HepG2 (cell line): ENCODE measurements around the gene MYO1B. TPM values are rescaled to one million over a fixed set of nuclear protein-coding genes. Genes with fewer than 3 reads are reported as not detected.

ENCODE experiments used
- ATAC-seq: fragments of 200-7000 bp; cut with Tn5 transposase; 3 replicates; pipeline ENCODE4 v1.9.1; 2020; ENCODE audit warnings: mild to moderate bottlenecking, moderate library complexity
- BruUV-seq: library from RNA; stranded (reverse); fragments of 400-500 nt; replicated peaks from 2 replicates; lab custom pipeline; 2021; lab: Mats Ljungman, UMichigan
- CTCF ChIA-PET: fragments of 300-600 bp; formaldehyde crosslinking; extraction: SDS; loops from one replicate; lab custom pipeline; 2021; ENCODE audit warnings: low total read pairs, inconsistent platforms, low intra/inter-chr PET ratio; lab: Yijun Ruan, JAX
- POLR2A ChIA-PET: fragments of 350-600 bp; sonication (Branson Sonifier 250); formaldehyde crosslinking; loops from one replicate; lab custom pipeline; 2020; ENCODE audit warnings: antibody characterized with exemption, inconsistent platforms; lab: Yijun Ruan, JAX
- DNase-seq: peaks from one replicate; pipeline ENCODE4 v3.0.0-alpha.2; 2015; ENCODE audit warnings: low spot score
- FAIRE-seq: peaks from 3 replicates; lab custom pipeline; 2011; peaks lifted over from hg19 to GRCh38; lab: Jason Lieb, UNC
- H2AFZ ChIP-seq: one replicate; pipeline ENCODE4 v1.6.1; 2011; ENCODE audit warnings: low read length, inconsistent platforms
- H3K27ac ChIP-seq: fragments of 300-600 bp; 3 replicates; pipeline ENCODE4 v1.8.0; 2011; ENCODE audit warnings: mixed run types, mild to moderate bottlenecking, mixed read lengths, low read length, inconsistent platforms; ENCODE audit not compliant: insufficient read depth; ENCODE audit errors: extremely low read length
- H3K27me3 ChIP-seq, 2 experiments: fragments of 200-600 bp in 1 of 2; 2 replicates in 1 of 2; 3 replicates in 1 of 2; pipeline versions ENCODE4 v1.6.0 to v1.8.0; 2011; ENCODE audit warnings: low read length in 2 of 2, mild to moderate bottlenecking in 2 of 2, moderate library complexity in 2 of 2, inconsistent platforms in 1 of 2; ENCODE audit not compliant: insufficient read depth in 2 of 2, control insufficient read depth in 1 of 2
- H3K36me3 ChIP-seq, 2 experiments: fragments of 200-600 bp in 1 of 2; replicated peaks in 1 of 2; 2 replicates in 1 of 2; 3 replicates in 1 of 2; pipeline versions ENCODE4 v1.5.1 to v1.8.0; 2011; ENCODE audit warnings: low read length in 2 of 2, inconsistent platforms in 1 of 2; ENCODE audit not compliant: insufficient read depth in 2 of 2, control insufficient read depth in 1 of 2
- H3K4me1 ChIP-seq: 2 replicates; pipeline ENCODE4 v1.5.1; 2012; ENCODE audit warnings: low read length, inconsistent platforms; ENCODE audit not compliant: insufficient read depth
- H3K4me2 ChIP-seq: 2 replicates; pipeline ENCODE4 v1.6.0; 2011; ENCODE audit warnings: low read depth, low read length, inconsistent platforms
- H3K4me3 ChIP-seq, 3 experiments: fragments of 200-600 bp in 1 of 3; sonication (generic), shearing (Covaris generic) in 1 of 3; replicated peaks in 1 of 3; 2 replicates each; pipeline ENCODE4 v1.5.1; 2011 to 2016; ENCODE audit warnings: low read length in 3 of 3, inconsistent platforms in 2 of 3, low read depth in 2 of 3, mild to moderate bottlenecking in 2 of 3, control low read depth in 1 of 3, mixed read lengths in 1 of 3; ENCODE audit not compliant: insufficient read depth in 1 of 3
- H3K79me2 ChIP-seq: one replicate; pipeline ENCODE4 v1.6.1; 2011; ENCODE audit warnings: low read length, inconsistent platforms; ENCODE audit not compliant: insufficient read depth
- H3K9ac ChIP-seq: 2 replicates; pipeline ENCODE4 v1.6.0; 2011; ENCODE audit warnings: mild to moderate bottlenecking, low read depth, low read length, inconsistent platforms; ENCODE audit not compliant: insufficient read depth
- H3K9me3 ChIP-seq: 2 replicates; pipeline ENCODE4 v1.5.1; 2012; ENCODE audit warnings: mild to moderate bottlenecking, low read length
- H4K20me1 ChIP-seq: 2 replicates; pipeline ENCODE4 v1.6.0; 2011; ENCODE audit warnings: inconsistent platforms, mild to moderate bottlenecking, low read length, moderate library complexity; ENCODE audit not compliant: insufficient read depth
- ASH2L ChIP-seq: fragments of 300-600, 200-600 bp; sonication (generic); IDR thresholded peaks from 2 replicates; pipeline ENCODE4 v1.7.0; 2017; ENCODE audit warnings: low read depth, mild to moderate bottlenecking, moderate library complexity, mixed read lengths, low read length; ENCODE audit not compliant: insufficient read length
- DMAP1 ChIP-seq: IDR thresholded peaks from 2 replicates; pipeline ENCODE4 v1.6.1; 2016
- FOXO4 ChIP-seq: sonication (generic); formaldehyde crosslinking; conservative IDR thresholded peaks from 2 replicates; pipeline ENCODE4 v1.8.1; 2023; ENCODE audit warnings: missing genetic modification reagents
- STAG1 ChIP-seq: sonication (generic); formaldehyde crosslinking; IDR thresholded peaks from 2 replicates; pipeline ENCODE4 v1.4.0; 2020; ENCODE audit warnings: missing genetic modification reagents
- ZFP41 ChIP-seq: sonication (generic); formaldehyde crosslinking; IDR thresholded peaks from 2 replicates; pipeline ENCODE4 v1.4.0; 2020; ENCODE audit warnings: mild to moderate bottlenecking, missing genetic modification reagents, borderline replicate concordance
- ZNF446 ChIP-seq: sonication (generic); formaldehyde crosslinking; IDR thresholded peaks from 2 replicates; pipeline ENCODE4 v1.5.0; 2020; ENCODE audit warnings: mild to moderate bottlenecking, missing genetic modification reagents
- WGBS: methylation state at CpG from one replicate; pipeline ENCODE4 v1.1.6; 2017; ENCODE audit warnings: low lambda C conversion rate; 5-methylcytosine and 5-hydroxymethylcytosine counted together
- in situ Hi-C: cut with HindIII; loops from 2 replicates; pipeline ENCODE4 v1.10.0; 2017; ENCODE audit warnings: low pct_unique_long_range_greater_than_20kb; ENCODE audit not compliant: extremely low pct_ligation_motif_present
- intact Hi-C: fragments of 100-400 bp; cut with micrococcal nuclease; formaldehyde crosslinking; loops from one replicate; pipeline ENCODE4 v1.10.0; 2022; ENCODE audit not compliant: unreplicated experiment
- polyA plus RNA-seq, 8 experiments: library from polyadenylated mRNA; depleted of rRNA in 3 of 8; stranded (reverse) in 7 of 8; unstranded in 1 of 8; fragments of >200 nt; fragmentation: Illumina TruSeq in 4 of 8; extraction: Trizol in 4 of 8; gene quantifications; 2 replicates each; pipeline versions ENCODE4 v1.2.1 to v1.2.3, GENCODE V29; 2011 to 2016; ENCODE audit warnings: low read depth in 4 of 8, missing spikeins in 1 of 8, mixed read lengths in 1 of 8; ENCODE audit not compliant: insufficient read depth in 1 of 8
- total RNA-seq, 5 experiments: library from RNA; depleted of rRNA; stranded (reverse); fragments of >200 nt; fragmentation: Illumina TruSeq; extraction: Trizol; gene quantifications; 2 replicates each; pipeline ENCODE4 v1.2.3, GENCODE V29; 2016; ENCODE audit warnings: low read depth in 1 of 5

MYO1B gene
- total and polyA plus RNA-seq, 2 of the 13 experiments (the other 11 are each of a cell fraction or from before 2014, with no cell fraction given) = 36.9 to 89.8 TPM

- TF ChIP-seq FOXO4 (CRISPR knock-in tag) = no peak
- TF ChIP-seq ZFP41 = no peak
These were observed 3.8 kb upstream of the MYO1B start (continued) for GRCh38 chr2:191241418-191241817.

GRCh38 chr2:191243154-191243553 lies 2.0 kb upstream of the MYO1B start:
- ChIA-PET POLR2A (no interaction called here), CTCF (interaction anchor here (3.2 kb wide), 1 partner anchor 59 kb away, joined by 18 read pairs; no protein-coding TSS in a partner anchor)
- intact Hi-C loops (no loop called here), in situ Hi-C loops (loop anchor here (10.0 kb wide), 1 partner anchor 142 kb away; no protein-coding TSS in a partner anchor)
- H3K4me1 ChIP-seq = peaks cover 35% of the 10 kb centered on the region
- H3K27ac ChIP-seq = no peak overlapping the region
- H2AFZ ChIP-seq = no peak overlapping the region
- H3K9me3 ChIP-seq = no peaks in the 10 kb centered on the region
- FAIRE-seq (no peak), DNase-seq (no peak), ATAC-seq (no peak)
- no peak overlapping the region for H3K9ac ChIP-seq
- no peak overlapping the region for H3K4me3 ChIP-seq
- no peak overlapping the region for H3K4me2 ChIP-seq
- no peaks in the 10 kb centered on the region; a peak in 1 of 5 replicates for H3K27me3 ChIP-seq
- TF ChIP-seq ZNF446 (CRISPR knock-in tag) (no peak), STAG1 (CRISPR knock-in tag) (0 out of 2 replicates have a peak, but pooled peaks have one; percentile 5), ASH2L (no peak), DMAP1 (no peak)
- peaks cover 4% of the 10 kb centered on the region for H4K20me1 ChIP-seq
- no peaks in the 10 kb centered on the region; a peak in 1 of 5 replicates for H3K36me3 ChIP-seq
- 92% methylated on average over 1 of the region's 1 CpG for WGBS
- peaks cover 26% of the 10 kb centered on the region for H3K79me2 ChIP-seq
- BruUV-seq = no TSS peak
